Measurements from ENCODE around the gene RAPGEF6. TPM values are rescaled to one million over a fixed set of nuclear protein-coding genes. Genes with fewer than 3 reads are reported as not detected.
"Not testable (repeated sequence)": the region's sequence is repeated elsewhere in the genome, so short reads cannot be mapped to it uniquely, and the experiment has no call there.

The RAPGEF6 gene
- total RNA-seq, 1 donor from 2014 or later, result 12.9 TPM

DNA sequence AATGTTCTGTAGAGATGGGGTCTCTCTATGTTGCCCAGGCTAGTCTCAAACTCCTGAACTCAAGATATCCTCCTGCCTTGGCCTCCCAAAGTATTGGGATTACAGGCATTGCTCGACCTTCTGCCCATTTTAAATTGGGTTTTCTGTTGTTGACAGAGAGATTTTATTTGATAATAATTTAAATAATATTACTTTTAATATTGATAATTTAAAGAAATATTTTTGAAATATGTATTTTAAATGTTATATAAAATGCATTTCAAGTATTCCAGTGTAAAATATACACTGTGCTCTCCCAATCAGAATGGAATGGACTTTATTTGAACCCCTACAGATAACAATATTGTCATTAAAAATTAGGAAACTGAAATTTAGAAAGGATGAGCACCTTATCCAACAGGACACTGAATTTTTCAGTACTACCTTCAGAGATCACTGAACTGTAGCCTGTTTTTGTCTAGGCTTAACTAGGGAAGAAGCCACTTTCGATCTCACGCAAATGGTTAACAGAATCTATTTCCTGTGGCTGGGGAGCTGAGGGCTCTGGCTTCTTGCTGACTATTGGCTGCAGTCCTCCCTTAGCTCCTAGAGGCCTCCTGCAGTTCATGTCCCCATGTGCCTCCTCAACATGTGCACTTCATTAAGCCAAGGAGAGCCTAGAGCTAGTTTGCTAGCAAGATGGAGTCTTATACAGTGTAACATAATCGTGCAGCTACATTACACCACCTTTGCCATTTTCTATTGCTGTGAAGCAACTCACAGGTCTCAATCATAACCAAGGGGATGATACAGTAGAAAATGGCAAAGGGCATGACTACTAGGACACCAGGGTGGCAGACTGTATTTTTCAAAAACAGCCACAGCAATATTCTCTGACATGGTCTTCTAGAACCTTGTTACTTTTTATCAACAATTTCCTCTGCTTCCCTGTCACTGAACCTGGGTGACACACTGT lies 221.1 kb downstream of the RAPGEF6 start:
- DNase-seq (ENCODE audit: low read depth), result no peak
- no peak overlapping the region for H3K4me3 ChIP-seq (ENCODE audit: low read depth, low read length)
- TF ChIP-seq, protein P1, sequence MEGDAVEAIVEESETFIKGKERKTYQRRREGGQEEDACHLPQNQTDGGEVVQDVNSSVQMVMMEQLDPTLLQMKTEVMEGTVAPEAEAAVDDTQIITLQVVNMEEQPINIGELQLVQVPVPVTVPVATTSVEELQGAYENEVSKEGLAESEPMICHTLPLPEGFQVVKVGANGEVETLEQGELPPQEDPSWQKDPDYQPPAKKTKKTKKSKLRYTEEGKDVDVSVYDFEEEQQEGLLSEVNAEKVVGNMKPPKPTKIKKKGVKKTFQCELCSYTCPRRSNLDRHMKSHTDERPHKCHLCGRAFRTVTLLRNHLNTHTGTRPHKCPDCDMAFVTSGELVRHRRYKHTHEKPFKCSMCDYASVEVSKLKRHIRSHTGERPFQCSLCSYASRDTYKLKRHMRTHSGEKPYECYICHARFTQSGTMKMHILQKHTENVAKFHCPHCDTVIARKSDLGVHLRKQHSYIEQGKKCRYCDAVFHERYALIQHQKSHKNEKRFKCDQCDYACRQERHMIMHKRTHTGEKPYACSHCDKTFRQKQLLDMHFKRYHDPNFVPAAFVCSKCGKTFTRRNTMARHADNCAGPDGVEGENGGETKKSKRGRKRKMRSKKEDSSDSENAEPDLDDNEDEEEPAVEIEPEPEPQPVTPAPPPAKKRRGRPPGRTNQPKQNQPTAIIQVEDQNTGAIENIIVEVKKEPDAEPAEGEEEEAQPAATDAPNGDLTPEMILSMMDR (conservative IDR thresholded peaks at IDR 0.05; ENCODE audit: low read depth, low read length), result no peak

DNA sequence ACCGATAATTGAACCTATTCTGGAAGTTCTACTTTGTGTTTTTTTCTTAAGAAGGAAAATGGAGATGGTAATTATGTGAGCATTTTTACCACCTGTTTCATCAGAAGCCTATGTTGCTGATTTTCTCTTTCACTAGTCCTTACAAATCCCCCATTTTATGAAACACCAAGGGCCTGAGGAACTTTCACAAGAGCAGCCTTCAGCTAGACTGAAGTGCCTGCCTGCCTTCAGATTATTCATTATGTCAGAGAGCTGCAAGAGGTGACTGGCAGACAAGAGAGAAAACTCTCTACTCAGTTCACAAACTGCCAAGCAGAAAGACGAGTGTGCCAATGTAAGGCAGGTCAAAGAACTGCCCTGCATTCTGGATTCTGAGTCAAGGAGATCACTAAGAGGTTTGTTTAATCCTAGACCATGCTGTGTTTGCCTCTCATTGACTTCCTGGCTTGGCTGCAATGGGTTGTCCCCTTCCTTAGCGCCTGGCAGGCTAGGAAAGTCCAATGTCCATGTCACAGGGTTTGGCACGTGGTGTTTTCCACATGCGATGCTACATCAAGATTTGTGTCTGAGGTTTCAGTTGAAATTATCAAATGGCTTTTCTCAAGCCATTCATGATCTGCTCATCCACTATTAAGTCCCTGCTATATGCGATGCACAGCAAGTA lies 227.9 kb downstream of the RAPGEF6 start:
- DNase-seq (ENCODE audit: low read depth), result no peak

DNA sequence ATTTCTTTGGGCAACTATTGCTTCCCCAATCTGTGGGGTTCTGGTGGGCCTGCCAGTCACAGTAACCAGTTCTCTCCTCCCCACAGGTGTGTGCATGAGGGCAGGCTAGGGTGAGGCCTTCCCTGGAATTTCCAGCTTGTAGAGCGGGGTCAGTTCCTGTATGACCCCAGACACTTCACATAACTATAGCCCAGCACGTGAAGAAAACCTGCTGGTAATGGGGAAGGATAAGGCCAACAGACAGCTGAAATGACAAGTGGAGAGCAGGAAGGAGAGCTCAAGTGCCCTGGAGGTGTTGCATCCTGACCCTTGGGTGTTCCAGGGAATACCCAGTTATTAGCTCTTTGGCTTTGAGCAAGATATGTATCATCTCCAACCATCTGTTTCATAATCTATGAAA lies 229.0 kb downstream of the RAPGEF6 start:
- TF ChIP-seq, protein P1 (conservative IDR thresholded peaks at IDR 0.05; ENCODE audit: low read depth, low read length), result no peak
- no peak for DNase-seq (ENCODE audit: low read depth)
- H3K4me3 ChIP-seq (ENCODE audit: low read depth, low read length), result no peak overlapping the region

More for the DNA sequence above, 227.9 kb downstream of the RAPGEF6 start:
- TF ChIP-seq, protein P1 (conservative IDR thresholded peaks at IDR 0.05; ENCODE audit: low read depth, low read length), result no peak
- no peak overlapping the region for H3K4me3 ChIP-seq (ENCODE audit: low read depth, low read length)

DNA sequence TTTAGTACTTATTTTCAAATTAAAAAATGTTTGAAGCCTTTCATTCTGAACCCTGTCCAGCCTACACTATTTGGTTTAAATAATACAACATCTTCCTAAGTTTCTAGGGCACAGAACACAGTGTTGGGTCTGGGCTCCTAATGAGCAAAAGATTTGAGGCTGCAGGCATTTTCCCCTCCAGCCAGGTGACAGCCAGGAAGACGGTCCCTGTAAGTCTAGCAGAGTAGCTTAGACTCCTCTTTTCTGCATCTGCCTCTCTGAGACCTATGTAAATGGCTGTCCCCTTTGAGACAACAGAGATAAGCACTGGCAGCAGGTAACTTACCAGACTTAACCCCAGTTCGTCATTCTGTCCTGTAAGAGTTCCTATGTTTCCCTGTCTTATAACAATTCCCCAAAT lies 229.4 kb downstream of the RAPGEF6 start:
- TF ChIP-seq, protein P1 (conservative IDR thresholded peaks at IDR 0.05; ENCODE audit: low read depth, low read length), result no peak
- H3K4me3 ChIP-seq (ENCODE audit: low read depth, low read length), result no peak overlapping the region
- no peak for DNase-seq (ENCODE audit: low read depth)

DNA sequence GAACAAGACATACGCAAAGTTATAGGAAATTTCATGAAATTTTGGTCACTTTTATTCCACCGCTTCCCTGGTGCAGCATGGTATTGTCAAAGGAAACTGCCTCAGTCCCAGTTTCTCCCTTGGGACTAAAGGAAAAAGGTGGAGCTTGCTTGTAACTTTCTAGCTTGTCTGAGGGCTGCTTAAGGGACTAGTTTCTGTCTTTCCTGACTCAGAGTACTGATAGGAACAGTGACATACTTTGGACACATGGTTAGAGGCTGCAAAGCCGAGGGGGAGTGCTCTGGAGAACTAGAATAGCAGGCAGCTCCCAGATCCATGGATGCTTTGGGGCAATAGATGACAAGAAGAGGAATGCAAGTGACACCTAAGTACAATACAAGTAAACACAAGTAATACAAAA lies 234.4 kb downstream of the RAPGEF6 start:
- TF ChIP-seq, protein P1 (conservative IDR thresholded peaks at IDR 0.05; ENCODE audit: low read depth, low read length), result no peak
- no peak overlapping the region for H3K4me3 ChIP-seq (ENCODE audit: low read depth, low read length)
- no peak for DNase-seq (ENCODE audit: low read depth)

DNA sequence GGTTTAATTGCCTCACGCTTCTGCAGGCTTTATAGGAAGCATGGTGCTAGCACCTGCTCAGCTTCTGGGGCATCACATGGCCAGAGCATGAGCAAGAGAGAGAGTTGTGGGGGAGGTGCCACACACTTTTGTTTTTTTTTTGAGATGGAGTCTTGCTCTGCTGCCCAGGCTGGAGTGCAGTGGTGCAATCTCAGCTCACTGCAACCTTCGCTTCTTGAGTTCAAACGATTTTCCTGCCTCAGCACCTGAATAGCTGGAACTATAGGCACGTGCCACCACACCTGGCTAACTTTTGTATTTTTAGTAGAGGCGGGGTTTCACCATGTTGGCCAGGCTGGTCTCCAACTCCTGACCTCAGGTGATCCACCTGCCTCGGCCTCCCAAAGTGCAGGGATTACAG lies 236.0 kb downstream of the RAPGEF6 start:
- H3K4me3 ChIP-seq (ENCODE audit: low read depth, low read length); DNase-seq (ENCODE audit: low read depth): not testable (repeated sequence)

DNA sequence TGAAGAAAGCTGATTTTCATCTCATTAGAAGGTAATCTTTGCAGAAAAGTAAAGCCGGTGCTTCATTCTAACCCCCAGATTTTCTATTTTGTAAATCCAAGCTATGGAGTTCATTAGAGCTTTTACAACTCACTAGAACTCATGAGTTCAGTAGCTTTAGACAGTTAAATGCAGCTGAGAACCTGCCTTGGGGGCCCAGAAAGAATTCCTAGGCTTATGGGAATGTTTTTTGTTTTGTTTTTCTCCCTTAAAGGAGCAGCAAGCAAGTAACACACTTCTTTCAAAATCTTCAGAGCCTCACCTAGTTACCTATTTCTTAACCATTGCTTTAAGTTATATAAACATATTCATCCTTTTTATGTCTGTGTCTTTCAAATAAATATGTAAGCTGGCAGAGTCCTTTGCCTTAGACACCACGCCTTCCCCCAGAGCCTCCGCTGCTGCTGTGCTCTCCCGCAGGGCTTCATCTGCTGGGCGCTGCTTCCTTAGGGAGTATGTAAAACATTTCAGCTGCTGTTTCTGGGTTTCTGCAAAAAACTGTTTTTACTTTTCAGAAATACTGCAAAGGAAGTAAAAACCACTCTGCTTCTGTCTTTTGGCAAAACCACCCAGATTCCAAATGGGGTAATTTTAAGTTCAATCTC lies 238.3 kb downstream of the RAPGEF6 start:
- H3K4me3 ChIP-seq (ENCODE audit: low read depth, low read length), result no peak overlapping the region
- no peak for DNase-seq (ENCODE audit: low read depth)
- TF ChIP-seq, protein P1 (conservative IDR thresholded peaks at IDR 0.05; ENCODE audit: low read depth, low read length), result no peak

Data from epithelial cell of proximal tubule (primary cell).